Colonic mucosa (tissue), 4 donors: ENCODE measurements around the gene CORT. TPM values are rescaled to one million over a fixed set of nuclear protein-coding genes. Genes with fewer than 3 reads are reported as not detected.

Experiments used
- DNase-seq: peaks from one replicate; pipeline ENCODE4 v3.0.0-alpha.2; 2020
- H3K27ac ChIP-seq: fragments of 200-600 bp; one replicate; pipeline ENCODE4 v1.8.0; 2021
- H3K27me3 ChIP-seq: fragments of 200-600 bp; one replicate; pipeline ENCODE4 v1.8.0; 2021
- H3K36me3 ChIP-seq: fragments of 200-600 bp; one replicate; pipeline ENCODE4 v1.8.0; 2021
- H3K4me1 ChIP-seq: fragments of 200-600 bp; one replicate; pipeline ENCODE4 v1.8.0; 2021; ENCODE audit warnings: mild to moderate bottlenecking
- H3K4me3 ChIP-seq: fragments of 200-600 bp; one replicate; pipeline ENCODE4 v1.8.0; 2021
- H3K9ac ChIP-seq, 2 donors: one replicate each; pipeline ENCODE4 v1.7.0; 2013; ENCODE audit warnings: control low read depth in 2 of 2, low read depth in 2 of 2, low read length in 2 of 2
- H3K9me3 ChIP-seq: fragments of 200-600 bp; one replicate; pipeline ENCODE4 v1.8.0; 2021
- intact Hi-C: fragments of 100-400 bp; cut with DNase I; formaldehyde crosslinking; loops from one replicate; pipeline ENCODE4 v1.14.1; 2022
- total RNA-seq, 2 donors: library from RNA; stranded (reverse); fragmentation: NEBNext Ultra II Directional in 1 of 2; extraction: Animal tissue kit (Norgen Biotek cat#: 25700) in 1 of 2; gene quantifications; one replicate each; pipeline ENCODE4 v1.2.1, GENCODE V29; 2021
- TF ChIP-seq, protein P1 (sequence below): fragments of 200-600 bp; IDR thresholded peaks from one replicate; pipeline ENCODE4 v1.8.0; 2022; ENCODE audit warnings: antibody characterized with exemption, mild to moderate bottlenecking
- donor health status: healthy.
- donor health status: DM: no; HTN: no; CAD: no.
- donor health status: DM: no; HTN: no; CAD: no.

CORT gene
- total RNA-seq, 2 donors from 2014 or later: 0.44 TPM; not detected in 1

DNA sequence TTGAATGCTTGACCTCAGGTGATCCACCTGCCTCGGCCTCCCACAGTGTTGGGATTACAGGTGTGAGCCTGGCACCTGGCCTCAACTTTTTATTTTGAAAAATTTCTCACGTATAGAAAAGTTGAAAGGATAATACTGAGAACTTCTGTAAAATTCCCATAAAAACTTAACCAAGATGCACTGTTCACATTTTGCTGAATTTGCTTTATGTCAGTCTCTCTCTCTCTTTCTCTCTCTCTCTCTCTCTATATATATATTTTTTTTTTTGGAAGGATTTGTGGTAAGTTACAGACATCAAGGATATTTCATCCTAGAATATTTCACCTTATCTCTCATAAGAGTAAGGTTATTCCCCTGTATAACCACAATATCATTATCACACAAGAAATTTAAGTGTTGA is 30.8 kb downstream of the CORT start:
- no peaks in the 10 kb centered on the region for H3K36me3 ChIP-seq
- H3K9ac ChIP-seq: no peak overlapping the region
- no peak overlapping the region for H3K27ac ChIP-seq
- no peaks in the 10 kb centered on the region for H3K27me3 ChIP-seq
- intact Hi-C loops: no loop called here
- peaks cover 5% of the 10 kb centered on the region for H3K4me1 ChIP-seq
- TF ChIP-seq, protein P1, sequence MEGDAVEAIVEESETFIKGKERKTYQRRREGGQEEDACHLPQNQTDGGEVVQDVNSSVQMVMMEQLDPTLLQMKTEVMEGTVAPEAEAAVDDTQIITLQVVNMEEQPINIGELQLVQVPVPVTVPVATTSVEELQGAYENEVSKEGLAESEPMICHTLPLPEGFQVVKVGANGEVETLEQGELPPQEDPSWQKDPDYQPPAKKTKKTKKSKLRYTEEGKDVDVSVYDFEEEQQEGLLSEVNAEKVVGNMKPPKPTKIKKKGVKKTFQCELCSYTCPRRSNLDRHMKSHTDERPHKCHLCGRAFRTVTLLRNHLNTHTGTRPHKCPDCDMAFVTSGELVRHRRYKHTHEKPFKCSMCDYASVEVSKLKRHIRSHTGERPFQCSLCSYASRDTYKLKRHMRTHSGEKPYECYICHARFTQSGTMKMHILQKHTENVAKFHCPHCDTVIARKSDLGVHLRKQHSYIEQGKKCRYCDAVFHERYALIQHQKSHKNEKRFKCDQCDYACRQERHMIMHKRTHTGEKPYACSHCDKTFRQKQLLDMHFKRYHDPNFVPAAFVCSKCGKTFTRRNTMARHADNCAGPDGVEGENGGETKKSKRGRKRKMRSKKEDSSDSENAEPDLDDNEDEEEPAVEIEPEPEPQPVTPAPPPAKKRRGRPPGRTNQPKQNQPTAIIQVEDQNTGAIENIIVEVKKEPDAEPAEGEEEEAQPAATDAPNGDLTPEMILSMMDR: no peak
- no peaks in the 10 kb centered on the region for H3K9me3 ChIP-seq
- no peak overlapping the region for H3K4me3 ChIP-seq
- DNase-seq: no peak

DNA sequence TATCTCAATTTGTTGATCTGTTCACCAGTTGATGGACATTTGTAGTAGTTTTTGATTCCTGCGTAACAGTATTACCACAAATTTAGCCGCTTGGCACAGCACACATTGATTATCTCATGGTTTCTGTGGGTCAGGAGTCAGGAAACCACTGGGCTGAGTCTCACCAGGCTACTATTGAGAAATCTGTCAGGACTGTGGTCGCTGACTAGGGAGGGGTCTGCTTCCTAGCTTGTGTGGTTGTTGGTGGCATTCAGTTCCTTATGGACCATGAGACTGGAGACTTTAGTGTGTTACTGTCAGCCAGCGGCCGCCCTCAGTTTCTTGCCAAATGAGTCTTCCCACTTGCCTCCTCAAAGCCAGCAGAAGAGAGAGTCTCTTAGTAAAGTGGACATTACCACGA is 34.7 kb downstream of the CORT start:
- Histone ChIP-seq H3K4me3 (no peak overlapping the region), H3K4me1 (peaks cover 6% of the 10 kb centered on the region), H3K27ac (no peak overlapping the region), H3K27me3 (no peaks in the 10 kb centered on the region), H3K36me3 (no peaks in the 10 kb centered on the region), H3K9ac (no peak overlapping the region), H3K9me3 (no peaks in the 10 kb centered on the region)
- TF ChIP-seq, protein P1: no peak
- no peak for DNase-seq
- intact Hi-C loops: no loop called here

DNA sequence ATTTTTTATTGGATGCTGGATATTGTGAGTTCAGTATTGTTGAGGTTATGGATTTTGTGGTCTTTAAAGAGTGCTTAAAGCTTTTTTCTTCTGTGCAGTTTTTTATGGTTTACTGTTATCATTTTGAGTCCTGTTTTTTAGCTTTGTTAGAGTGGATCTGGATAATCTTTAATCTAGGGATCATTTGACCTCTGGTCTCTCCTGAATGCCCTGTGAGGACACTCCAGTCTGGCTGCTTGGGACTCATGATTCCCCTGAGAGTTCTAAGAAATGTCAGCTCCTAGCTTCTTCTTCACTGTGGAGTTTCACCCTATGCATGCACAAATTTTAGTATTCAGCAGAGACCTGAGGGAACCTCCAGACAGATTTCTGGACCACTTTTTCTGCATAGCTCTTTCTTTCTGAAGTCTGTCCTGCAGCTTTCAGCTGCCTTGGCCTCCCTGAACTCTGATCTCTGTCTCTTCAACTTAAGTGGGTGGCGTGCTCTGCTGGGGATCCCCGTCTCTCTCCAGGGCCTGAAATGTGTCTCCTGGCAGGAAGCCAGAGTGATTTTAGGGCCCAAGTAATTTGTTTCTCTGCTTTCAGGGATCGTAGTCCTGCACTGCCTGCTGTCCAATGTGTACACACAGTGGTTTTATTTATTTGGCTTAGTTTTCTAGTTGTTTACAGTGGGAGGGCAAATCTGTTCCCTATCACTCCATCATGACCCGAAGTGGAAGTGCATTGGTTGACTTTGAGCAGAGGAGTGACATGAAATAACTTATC is 39.6 kb downstream of the CORT start:
- DNase-seq: no peak
- H3K4me3 ChIP-seq: no peak overlapping the region
- H3K27me3 ChIP-seq: no peaks in the 10 kb centered on the region
- H3K27ac ChIP-seq: no peak overlapping the region
- no peak overlapping the region for H3K9ac ChIP-seq
- TF ChIP-seq, protein P1: no peak
- intact Hi-C loops: loop anchor here (5.0 kb wide), 1 partner anchor 112 kb away; no protein-coding TSS in a partner anchor
- no peaks in the 10 kb centered on the region for H3K36me3 ChIP-seq
- no peaks in the 10 kb centered on the region for H3K9me3 ChIP-seq
- peaks cover 7% of the 10 kb centered on the region for H3K4me1 ChIP-seq

DNA sequence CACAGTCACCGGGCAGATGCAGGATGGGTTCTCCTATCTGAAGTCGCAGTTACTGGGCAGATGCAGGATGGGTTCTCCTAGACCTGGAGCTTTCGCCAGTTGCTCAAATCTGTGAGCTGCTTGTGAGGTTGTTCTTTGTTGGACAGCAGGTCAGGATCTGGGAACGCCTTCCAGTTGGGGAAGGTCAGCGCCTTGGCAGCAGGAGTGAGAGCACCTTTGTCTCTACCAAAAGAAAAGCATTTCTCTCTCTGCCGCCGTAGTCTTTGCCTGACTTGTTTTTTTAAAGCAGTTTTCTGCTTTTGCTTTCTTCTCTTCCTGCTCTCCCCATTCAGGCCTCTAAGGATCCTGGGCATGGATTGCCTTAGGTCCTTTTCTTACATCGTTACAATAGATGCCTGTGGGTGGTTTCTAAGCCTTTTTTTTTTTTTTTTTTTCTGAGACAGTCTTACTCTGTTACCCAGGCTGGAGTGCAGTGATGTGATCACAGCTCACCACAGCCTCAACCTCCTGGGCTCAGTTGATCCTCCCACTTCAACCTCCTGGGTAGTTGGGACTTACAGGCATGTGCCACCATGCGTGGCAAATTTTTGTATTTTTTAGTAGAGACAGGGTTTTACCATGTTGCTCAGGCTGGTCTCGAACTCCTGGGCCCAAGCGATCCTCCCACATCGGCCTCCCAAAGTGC is 40.6 kb downstream of the CORT start:
- no peaks in the 10 kb centered on the region for H3K36me3 ChIP-seq
- peaks cover 7% of the 10 kb centered on the region for H3K4me1 ChIP-seq
- H3K27ac ChIP-seq: no peak overlapping the region
- H3K9me3 ChIP-seq: no peaks in the 10 kb centered on the region
- no peak overlapping the region for H3K9ac ChIP-seq
- DNase-seq: no peak
- TF ChIP-seq, protein P1: no peak
- H3K27me3 ChIP-seq: no peaks in the 10 kb centered on the region
- H3K4me3 ChIP-seq: no peak overlapping the region
- intact Hi-C loops: loop anchor here (5.0 kb wide), 1 partner anchor 113 kb away; no protein-coding TSS in a partner anchor

DNA sequence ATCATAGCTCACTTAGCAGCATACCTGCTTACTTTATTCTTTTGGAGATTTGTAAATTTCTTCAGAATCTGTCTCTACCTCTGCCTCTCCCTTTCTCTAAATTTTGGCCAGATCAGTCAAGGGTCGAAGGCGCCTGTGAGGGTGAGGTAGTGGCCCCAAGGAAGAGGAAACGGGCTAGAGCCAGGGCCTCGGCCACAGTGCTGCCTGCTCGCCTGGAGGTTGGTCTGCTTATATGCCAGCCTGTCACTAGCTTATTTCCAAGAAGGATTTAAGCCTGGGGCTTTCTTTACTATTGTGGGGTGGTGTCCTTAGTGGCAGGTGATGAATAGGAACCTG is 44.6 kb downstream of the CORT start:
- TF ChIP-seq, protein P1: no peak
- Histone ChIP-seq H3K9ac (no peak overlapping the region), H3K27me3 (no peaks in the 10 kb centered on the region), H3K4me1 (peaks cover 3% of the 10 kb centered on the region), H3K9me3 (no peaks in the 10 kb centered on the region), H3K27ac (no peak overlapping the region), H3K4me3 (no peak overlapping the region), H3K36me3 (no peaks in the 10 kb centered on the region)
- intact Hi-C loops: loop anchor here (2.0 to 5.0 kb wide), 2 partner anchors 64 to 117 kb away; partner anchors contain the start of gene CENPS
- DNase-seq: no peak
